H1 (cell line): ENCODE data around the gene C19orf25. TPM values are rescaled to one million over a fixed set of nuclear protein-coding genes. Genes with fewer than 3 reads are reported as not detected.

Experiments used
- CTCF ChIA-PET: fragments of 300-600 bp; sonication (Branson Sonifier 250); formaldehyde crosslinking; loops from one replicate; lab custom pipeline; 2021; ENCODE audit not compliant: partially characterized antibody; lab: Charles Lee
- POLR2A ChIA-PET: fragments of 300-600 bp; sonication (Branson Sonifier 250); formaldehyde crosslinking; loops from one replicate; lab custom pipeline; 2021; ENCODE audit warnings: inconsistent platforms; ENCODE audit not compliant: partially characterized antibody; lab: Charles Lee
- DNase-seq, 2 experiments: peaks; one replicate each; pipeline versions ENCODE4 v3.0.0 to v3.0.0-alpha.2; 2010 to 2022; ENCODE audit warnings: low spot score in 2 of 2, low read depth in 1 of 2, mixed read lengths in 1 of 2
- FAIRE-seq: peaks from 2 replicates; lab custom pipeline; 2011; peaks lifted over from hg19 to GRCh38; lab: Jason Lieb, UNC
- H2AFZ ChIP-seq: 2 replicates; pipeline ENCODE4 v1.8.1; 2012; ENCODE audit warnings: low read length, inconsistent platforms
- H2AK5ac ChIP-seq: 2 replicates; pipeline ENCODE4 v1.6.1; 2013; ENCODE audit warnings: low read depth, low read length
- H2BK120ac ChIP-seq: replicated peaks from 2 replicates; pipeline ENCODE3; 2013; ENCODE audit warnings: low read depth, low read length, inconsistent platforms
- H2BK12ac ChIP-seq: 2 replicates; pipeline ENCODE4 v1.6.1; 2013; ENCODE audit warnings: low read depth, low read length
- H2BK15ac ChIP-seq: 2 replicates; pipeline ENCODE4 v1.6.1; 2013; ENCODE audit warnings: low read length
- H2BK20ac ChIP-seq: 2 replicates; pipeline ENCODE4 v1.6.1; 2013; ENCODE audit warnings: low read length
- H2BK5ac ChIP-seq: 2 replicates; pipeline ENCODE4 v1.6.1; 2013; ENCODE audit warnings: low read depth, low read length
- H3K14ac ChIP-seq: 2 replicates; pipeline ENCODE4 v1.6.1; 2013; ENCODE audit warnings: inconsistent platforms; ENCODE audit not compliant: insufficient read length
- H3K18ac ChIP-seq: 2 replicates; pipeline ENCODE4 v1.6.1; 2013; ENCODE audit warnings: low read length; ENCODE audit errors: extremely low read depth
- H3K23ac ChIP-seq: 2 replicates; pipeline ENCODE4 v1.6.1; 2013; ENCODE audit warnings: inconsistent platforms; ENCODE audit not compliant: insufficient read length
- H3K23me2 ChIP-seq: 2 replicates; pipeline ENCODE4 v1.6.1; 2013; ENCODE audit warnings: low read depth, low read length
- H3K27ac ChIP-seq: 2 replicates; pipeline ENCODE4 v1.6.1; 2011; ENCODE audit warnings: low read depth, low read length, inconsistent platforms
- H3K27me3 ChIP-seq, 4 experiments: replicated peaks in 1 of 4; 1 replicate in 1 of 4; 2 replicates in 3 of 4; pipeline versions ENCODE4 v1.6.1 to v1.8.1; 2011 to 2013; ENCODE audit warnings: low read length in 3 of 4, mild to moderate bottlenecking in 3 of 4, inconsistent platforms in 2 of 4, mixed read lengths in 2 of 4, moderate library complexity in 1 of 4; ENCODE audit not compliant: control insufficient read depth in 3 of 4, insufficient read depth in 3 of 4; ENCODE audit errors: extremely low read depth in 1 of 4
- H3K36me3 ChIP-seq, 4 experiments: 2 replicates each; pipeline versions ENCODE4 v1.6.1 to v1.8.1; 2011 to 2013; ENCODE audit warnings: mild to moderate bottlenecking in 4 of 4, low read length in 3 of 4, moderate library complexity in 2 of 4, control low read depth in 1 of 4, inconsistent platforms in 1 of 4; ENCODE audit not compliant: insufficient read depth in 4 of 4, control insufficient read depth in 2 of 4
- H3K4ac ChIP-seq: replicated peaks from 2 replicates; pipeline ENCODE3; 2013; ENCODE audit warnings: low read length, low read depth, mixed read lengths, inconsistent platforms; ENCODE audit not compliant: insufficient read length
- H3K4me1 ChIP-seq, 4 experiments: replicated peaks in 1 of 4; 1 replicate in 1 of 4; 2 replicates in 3 of 4; pipeline versions ENCODE4 v1.6.1 to v1.8.1; 2011 to 2013; ENCODE audit warnings: low read length in 3 of 4, inconsistent platforms in 2 of 4, mixed read lengths in 1 of 4; ENCODE audit not compliant: insufficient read depth in 4 of 4, control insufficient read depth in 3 of 4
- H3K4me2 ChIP-seq, 2 experiments: 2 replicates each; pipeline versions ENCODE4 v1.6.1 to v1.8.1; 2011 to 2013; ENCODE audit warnings: low read depth in 2 of 2, low read length in 2 of 2, control low read depth in 1 of 2, inconsistent platforms in 1 of 2, mild to moderate bottlenecking in 1 of 2; ENCODE audit not compliant: insufficient read depth in 1 of 2
- H3K4me3 ChIP-seq, 4 experiments: fragments of 200-600, 300-600 bp in 1 of 4; sonication (generic), shearing (Covaris generic), sonication (Bioruptor Twin) in 1 of 4; 2 replicates each; pipeline versions ENCODE4 v1.5.1 to v1.8.1; 2011 to 2016; ENCODE audit warnings: low read length in 4 of 4, low read depth in 3 of 4, control low read depth in 2 of 4, inconsistent platforms in 2 of 4, mild to moderate bottlenecking in 2 of 4, mixed read lengths in 1 of 4, moderate library complexity in 1 of 4; ENCODE audit not compliant: insufficient read depth in 2 of 4; ENCODE audit errors: extremely low read depth in 1 of 4
- H3K56ac ChIP-seq: replicated peaks from 2 replicates; pipeline ENCODE3; 2013; ENCODE audit warnings: low read depth, mild to moderate bottlenecking, mixed read lengths, low read length, inconsistent platforms; ENCODE audit not compliant: insufficient read length
- H3K79me1 ChIP-seq: 2 replicates; pipeline ENCODE4 v1.6.1; 2013; ENCODE audit warnings: low read depth, low read length, control low read depth
- H3K79me2 ChIP-seq, 2 experiments: 2 replicates each; pipeline versions ENCODE4 v1.6.1 to v1.8.1; 2012 to 2013; ENCODE audit warnings: low read length in 2 of 2, mild to moderate bottlenecking in 2 of 2, inconsistent platforms in 1 of 2; ENCODE audit not compliant: insufficient read depth in 2 of 2, control insufficient read depth in 1 of 2
- H3K9ac ChIP-seq, 4 experiments: replicated peaks in 1 of 4; 1 replicate in 1 of 4; 2 replicates in 3 of 4; pipeline versions ENCODE4 v1.6.1 to v1.8.1; 2011 to 2013; ENCODE audit warnings: low read depth in 3 of 4, low read length in 3 of 4, control low read depth in 2 of 4, mild to moderate bottlenecking in 2 of 4, moderate library complexity in 2 of 4, inconsistent platforms in 1 of 4; ENCODE audit errors: extremely low read depth in 1 of 4
- H3K9me3 ChIP-seq, 2 experiments: 2 replicates each; pipeline versions ENCODE4 v1.6.1 to v1.8.1; 2012 to 2013; ENCODE audit warnings: mild to moderate bottlenecking in 2 of 2, moderate library complexity in 2 of 2, control low read depth in 1 of 2, inconsistent platforms in 1 of 2, low read depth in 1 of 2, low read length in 1 of 2, mixed read lengths in 1 of 2; ENCODE audit not compliant: insufficient read depth in 2 of 2
- H4K20me1 ChIP-seq, 2 experiments: replicated peaks in 1 of 2; 2 replicates each; pipeline versions ENCODE3 to v1.8.1; 2011 to 2013; ENCODE audit warnings: inconsistent platforms in 2 of 2, low read length in 2 of 2, mild to moderate bottlenecking in 1 of 2; ENCODE audit not compliant: insufficient read depth in 2 of 2, control insufficient read depth in 1 of 2
- H4K5ac ChIP-seq: 2 replicates; pipeline ENCODE4 v1.6.1; 2013; ENCODE audit warnings: low read length, low read depth, mixed read lengths, inconsistent platforms; ENCODE audit not compliant: insufficient read length
- H4K8ac ChIP-seq: 2 replicates; pipeline ENCODE4 v1.8.0; 2013; ENCODE audit warnings: mild to moderate bottlenecking, moderate library complexity, low read length, inconsistent platforms; ENCODE audit not compliant: insufficient read depth; ENCODE audit errors: extremely low read depth
- H4K91ac ChIP-seq: replicated peaks from 2 replicates; pipeline ENCODE3; 2013; ENCODE audit warnings: low read length, mixed read lengths, inconsistent platforms; ENCODE audit not compliant: insufficient read length
- ATF2 ChIP-seq: IDR thresholded peaks from 2 replicates; pipeline ENCODE4 v1.6.1; 2012; ENCODE audit warnings: low read length, inconsistent platforms
- BACH1 ChIP-seq: IDR thresholded peaks from 2 replicates; pipeline ENCODE4 v1.6.1; 2012; ENCODE audit warnings: low read length, improper control_type of control experiment
- CBX5 ChIP-seq: fragments of 300-800, 300-1000 bp; sonication (generic); IDR thresholded peaks from 2 replicates; pipeline ENCODE4 v1.7.1; 2016; ENCODE audit warnings: antibody characterized with exemption, low read length, low read depth
- CEBPB ChIP-seq: IDR thresholded peaks from 2 replicates; pipeline ENCODE4 v1.6.1; 2012; ENCODE audit warnings: low read depth, low read length
- CTBP2 ChIP-seq: IDR thresholded peaks from 2 replicates; pipeline ENCODE4 v1.7.0; 2011; ENCODE audit warnings: borderline replicate concordance, mild to moderate bottlenecking, moderate library complexity, mixed read lengths, low read length; ENCODE audit not compliant: insufficient read depth, insufficient read length
- E2F6 ChIP-seq: IDR thresholded peaks from 2 replicates; pipeline ENCODE4 v1.6.1; 2012; ENCODE audit warnings: inconsistent platforms
- NANOG ChIP-seq: IDR thresholded peaks from 2 replicates; pipeline ENCODE4 v1.6.1; 2011; ENCODE audit warnings: low read length, low read depth, mild to moderate bottlenecking, inconsistent platforms; ENCODE audit not compliant: insufficient read depth, poor library complexity, severe bottlenecking
- SP4 ChIP-seq: IDR thresholded peaks from 2 replicates; pipeline ENCODE4 v1.6.1; 2012; ENCODE audit warnings: low read length, inconsistent platforms
- TAF1 ChIP-seq: IDR thresholded peaks from 2 replicates; pipeline ENCODE4 v1.6.1; 2011; ENCODE audit warnings: mild to moderate bottlenecking, low read depth, low read length
- TCF12 ChIP-seq: IDR thresholded peaks from 2 replicates; pipeline ENCODE4 v1.6.1; 2011; ENCODE audit warnings: low read depth, mild to moderate bottlenecking, low read length
- WGBS, 2 experiments: shearing (Covaris generic) in 1 of 2; methylation state at CpG; one replicate each; pipeline versions ENCODE4 v1.1.6 to v1.1.7; 2013 to 2015; ENCODE audit warnings: low lambda C conversion rate in 2 of 2, mixed read lengths in 2 of 2, inconsistent platforms in 1 of 2, low coverage in 1 of 2, missing lambda C conversion rate in 1 of 2; ENCODE audit not compliant: insufficient replicate concordance in 2 of 2, insufficient coverage in 1 of 2, insufficient read length in 1 of 2; ENCODE audit errors: extremely low coverage in 1 of 2, missing lambda C conversion rate in 1 of 2; 5-methylcytosine and 5-hydroxymethylcytosine counted together
- polyA plus RNA-seq, 7 experiments: library from polyadenylated mRNA; depleted of rRNA in 3 of 7; stranded (reverse) in 5 of 7; unstranded in 2 of 7; fragments of >200 nt in 5 of 7; fragments of 200-250 nt in 2 of 7; gene quantifications; 1 replicate in 5 of 7; 2 replicates in 1 of 7; 4 replicates in 1 of 7; pipeline versions ENCODE4 v1.2.1 to v1.2.3, GENCODE V29; 2011 to 2013; ENCODE audit warnings: missing spikeins in 2 of 7, mixed read lengths in 2 of 7
- total RNA-seq: library from RNA; stranded (reverse); fragmentation: NEBNext Ultra II Directional; extraction: Animal tissue kit (Norgen Biotek cat#: 25700); gene quantifications from 2 replicates; pipeline ENCODE4 v1.2.1, GENCODE V29; 2021

The C19orf25 gene
- total and polyA plus RNA-seq, 2 of the 8 experiments (the other 6 are each of a cell fraction or from before 2014, with no cell fraction given): 41.3 to 67.4 TPM

- FAIRE-seq: no peak
- Histone ChIP-seq H3K27me3 (no peaks in the 10 kb centered on the region), H3K4me2 (no peak overlapping the region), H2BK120ac (no peak overlapping the region), H4K8ac (no peak overlapping the region), H2AK5ac (no peak overlapping the region), H3K4me3 (no peak overlapping the region), H3K4me1 (no peaks in the 10 kb centered on the region), H2AFZ (no peak overlapping the region), H2BK12ac (no peak overlapping the region), H4K91ac (no peak overlapping the region), H3K56ac (no peak overlapping the region)
- CTCF ChIA-PET: no interaction called here
- no peak for TF ChIP-seq E2F6
- no peak for TF ChIP-seq ATF2
- TF ChIP-seq TAF1: no peak
- no peak for TF ChIP-seq CBX5
- TF ChIP-seq SP4: no peak
- no peak for TF ChIP-seq NANOG
- TF ChIP-seq CEBPB: no peak
- no peak for TF ChIP-seq BACH1
- TF ChIP-seq CTBP2: no peak
- no peak for TF ChIP-seq TCF12
- TF ChIP-seq, all 59 proteins: peak for 0
- H2BK5ac ChIP-seq: no peak overlapping the region
- no peak overlapping the region; the same call in 1 of the 2 replicates for H3K27ac ChIP-seq
- H3K4ac ChIP-seq: no peak overlapping the region
- no peak overlapping the region for H2BK20ac ChIP-seq
- H4K5ac ChIP-seq: no peak overlapping the region
- no peak for DNase-seq
- H3K9me3 ChIP-seq: no peaks in the 10 kb centered on the region
- no peak overlapping the region for H3K23ac ChIP-seq
- peaks cover 13 to 23% of the 10 kb centered on the region in 2 experiments for H4K20me1 ChIP-seq
- H3K36me3 ChIP-seq: peaks cover 23 to 49% (median 41%) of the 10 kb centered on the region in 4 experiments; a peak in 7 of 8 replicates
- H3K9ac ChIP-seq: no peak overlapping the region; a peak in 1 of 7 replicates
- peaks cover under 1 to 7% of the 10 kb centered on the region in 2 experiments; a peak in 3 of 4 replicates for H3K79me2 ChIP-seq
- no peak overlapping the region for H3K18ac ChIP-seq
- 0 out of 2 replicates have a peak, but pooled peaks cover 2% of the 10 kb centered on the region for H3K79me1 ChIP-seq
- 92% methylated on average over 17 of the region's 17 CpGs; no CpG with 5 or more reads in 1 of the 2 experiments for WGBS, 2 experiments
- no peak overlapping the region for H2BK15ac ChIP-seq
- H3K14ac ChIP-seq: no peak overlapping the region
- POLR2A ChIA-PET: interaction anchor here (2.7 kb wide), 1 partner anchor 12 kb away, joined by 12 read pairs; no protein-coding TSS in a partner anchor
- no peaks in the 10 kb centered on the region for H3K23me2 ChIP-seq
These were observed 45.0 kb downstream of the C19orf25 start for GRCh38 chr19:1434040-1434366.
